K562 (cell line): ENCODE measurements around the gene NDC1. TPM values are rescaled to one million over a fixed set of nuclear protein-coding genes. Genes with fewer than 3 reads are reported as not detected.
A peak's percentile ranks its signal among the peaks of the same experiment; 100 is the strongest.
"Not testable (repeated sequence)": the region's sequence is repeated elsewhere in the genome, so short reads cannot be mapped to it uniquely, and the experiment has no call there.

Experiments
- ATAC-seq: fragments of 200-7000 bp; cut with Tn5 transposase; 3 replicates; pipeline ENCODE4 v1.9.1; 2020; ENCODE audit warnings: moderate library complexity
- BruUV-seq: library from RNA; stranded (reverse); fragments of 400-500 nt; replicated peaks from 2 replicates; lab custom pipeline; 2021; lab: Mats Ljungman, UMichigan
- CTCF ChIA-PET: fragments of 300-600 bp; formaldehyde crosslinking; extraction: SDS; loops from one replicate; lab custom pipeline; 2021; ENCODE audit warnings: low intra/inter-chr PET ratio; lab: Yijun Ruan, JAX
- POLR2A ChIA-PET: fragments of 300-600, 350-650 bp; sonication (Branson Sonifier 250); formaldehyde crosslinking; extraction: SDS; loops from one replicate; lab custom pipeline; 2021; ENCODE audit warnings: antibody characterized with exemption, inconsistent platforms; lab: Yijun Ruan, JAX
- DNase-seq, 4 experiments: peaks; one replicate each; pipeline versions ENCODE4 v3.0.0 to v3.0.0-alpha.2; 2011 to 2018; ENCODE audit warnings: low spot score in 3 of 4, mixed read lengths in 3 of 4; ENCODE audit errors: extremely low read depth in 1 of 4
- FAIRE-seq: peaks from 2 replicates; lab custom pipeline; 2011; peaks lifted over from hg19 to GRCh38; lab: Jason Lieb, UNC
- H2AFZ ChIP-seq: 2 replicates; pipeline ENCODE4 v1.6.0; 2011; ENCODE audit warnings: low read depth, low read length, control low read depth, inconsistent platforms
- H3K27ac ChIP-seq: fragments of 200-600 bp; 3 replicates; pipeline ENCODE4 v1.8.0; 2011; ENCODE audit warnings: low read depth, mild to moderate bottlenecking, control low read depth, inconsistent platforms, low read length, moderate library complexity, mixed read lengths; ENCODE audit errors: extremely low read depth
- H3K27me3 ChIP-seq, 2 experiments: fragments of 300-600 bp in 1 of 2; 2 replicates in 1 of 2; 3 replicates in 1 of 2; pipeline versions ENCODE4 v1.6.0 to v1.8.0; 2011; ENCODE audit warnings: inconsistent platforms in 2 of 2, low read length in 2 of 2, mild to moderate bottlenecking in 1 of 2, mixed read lengths in 1 of 2, moderate library complexity in 1 of 2; ENCODE audit not compliant: control insufficient read depth in 2 of 2, insufficient read depth in 2 of 2
- H3K36me3 ChIP-seq: fragments of 300-600 bp; 3 replicates; pipeline ENCODE4 v1.8.0; 2011; ENCODE audit warnings: mild to moderate bottlenecking, low read length, inconsistent platforms; ENCODE audit not compliant: control insufficient read depth, insufficient read depth
- H3K4me1 ChIP-seq, 2 experiments: fragments of 200-600 bp in 1 of 2; replicated peaks in 1 of 2; 2 replicates in 1 of 2; 3 replicates in 1 of 2; pipeline versions ENCODE4 v1.5.1 to v1.8.0; 2011; ENCODE audit warnings: inconsistent platforms in 2 of 2, low read length in 2 of 2, mild to moderate bottlenecking in 1 of 2, mixed read lengths in 1 of 2, moderate library complexity in 1 of 2; ENCODE audit not compliant: control insufficient read depth in 2 of 2, insufficient read depth in 2 of 2
- H3K4me2 ChIP-seq: 2 replicates; pipeline ENCODE4 v1.6.1; 2011; ENCODE audit warnings: low read length, control low read depth, inconsistent platforms, mixed read lengths; ENCODE audit not compliant: insufficient read depth
- H3K4me3 ChIP-seq: fragments of 200-600 bp; sonication (generic), shearing (Covaris generic); 2 replicates; pipeline ENCODE4 v1.5.1; 2016; ENCODE audit warnings: control low read depth, inconsistent platforms
- H3K79me2 ChIP-seq: fragments of 200-600 bp; 3 replicates; pipeline ENCODE4 v1.8.0; 2011; ENCODE audit warnings: low read length, inconsistent platforms; ENCODE audit not compliant: control insufficient read depth, insufficient read depth
- H3K9ac ChIP-seq, 2 experiments: 2 replicates each; pipeline versions ENCODE4 v1.6.0 to v1.6.1; 2011; ENCODE audit warnings: low read depth in 2 of 2, low read length in 2 of 2, control low read depth in 1 of 2, inconsistent platforms in 1 of 2, mild to moderate bottlenecking in 1 of 2, mixed read lengths in 1 of 2; ENCODE audit not compliant: insufficient read depth in 1 of 2
- H3K9me1 ChIP-seq: one replicate; pipeline ENCODE4 v1.6.0; 2011; ENCODE audit warnings: inconsistent platforms, mild to moderate bottlenecking, low read length, moderate library complexity; ENCODE audit not compliant: control insufficient read depth, insufficient read depth
- H3K9me3 ChIP-seq: replicated peaks from 2 replicates; pipeline ENCODE4 v1.5.1; 2011; ENCODE audit warnings: low read depth, low read length, inconsistent platforms; ENCODE audit not compliant: control insufficient read depth, insufficient read depth
- H4K20me1 ChIP-seq: replicated peaks from 2 replicates; pipeline ENCODE4 v1.6.1; 2011; ENCODE audit warnings: low read length, inconsistent platforms, mixed read lengths; ENCODE audit not compliant: control insufficient read depth, insufficient read depth
- CBFA2T2 ChIP-seq: fragments of 450-650 bp; conservative IDR thresholded peaks from 2 replicates; pipeline ENCODE4 v1.6.1; 2017; ENCODE audit warnings: mild to moderate bottlenecking
- CBFA2T3 ChIP-seq: fragments of 450-650 bp; IDR thresholded peaks from 2 replicates; pipeline ENCODE4 v1.6.1; 2017
- CBX3 ChIP-seq, 2 experiments: IDR thresholded peaks; 1 replicate in 1 of 2; 2 replicates in 1 of 2; pipeline ENCODE4 v1.6.1; 2012; ENCODE audit warnings: inconsistent platforms in 2 of 2, low read length in 2 of 2, borderline replicate concordance in 1 of 2, control low read depth in 1 of 2
- KDM1A ChIP-seq, 2 experiments: fragments of 450-650 bp; IDR thresholded peaks; 2 replicates each; pipeline ENCODE4 v1.6.1; 2016; ENCODE audit warnings: mild to moderate bottlenecking in 2 of 2
- PYGO2 ChIP-seq: fragments of 450-650 bp; IDR thresholded peaks from 2 replicates; pipeline ENCODE4 v1.6.1; 2016; ENCODE audit warnings: mild to moderate bottlenecking, missing genetic modification characterization, moderate library complexity, missing compliant biosample characterization
- TCF7L2 ChIP-seq: fragments of 150-350 bp; IDR thresholded peaks from 2 replicates; pipeline ENCODE4 v1.6.1; 2016; ENCODE audit warnings: low read depth, mild to moderate bottlenecking, low read length, moderate library complexity
- ZNF316 ChIP-seq: fragments of 450-650 bp; IDR thresholded peaks from 2 replicates; pipeline ENCODE4 v1.6.1; 2016
- WGBS: fragments of 100-300 bp; shearing (Covaris generic); methylation state at CpG from one replicate; pipeline ENCODE4 v1.1.6; 2016; ENCODE audit warnings: low coverage, mixed read lengths; ENCODE audit not compliant: insufficient coverage; ENCODE audit errors: missing lambda C conversion rate; 5-methylcytosine and 5-hydroxymethylcytosine counted together
- in situ Hi-C: fragments of 300-500 bp; cut with MboI; formaldehyde crosslinking; loops from 4 replicates; pipeline ENCODE4 v1.15.0; 2018; ENCODE audit warnings: inconsistent platforms, mixed read lengths
- intact Hi-C: fragments of 100-400 bp; cut with micrococcal nuclease; formaldehyde crosslinking; loops from 2 replicates; pipeline ENCODE4 v1.14.2; 2022
- polyA plus RNA-seq, 8 experiments: library from polyadenylated mRNA; depleted of rRNA in 4 of 8; stranded (reverse) in 5 of 8; unstranded in 3 of 8; fragments of >200 nt; fragmentation: Nextera tagmentation in 2 of 8; fragmentation: Illumina TruSeq in 1 of 8; extraction: Ambion mirVana in 2 of 8; extraction: Trizol in 1 of 8; gene quantifications; 2 replicates each; pipeline versions ENCODE4 v1.2.1 to v1.2.3, GENCODE V29; 2011 to 2014; ENCODE audit warnings: inconsistent platforms in 1 of 8, missing spikeins in 1 of 8
- total RNA-seq, 7 experiments: library from RNA; depleted of rRNA in 6 of 7; stranded (reverse); fragments of >200 nt in 6 of 7; fragmentation: Illumina TruSeq in 2 of 7; extraction: Trizol in 2 of 7; gene quantifications; 2 replicates each; pipeline versions ENCODE4 v1.2.1 to v1.2.3, GENCODE V29; 2011 to 2021; ENCODE audit warnings: low replicate concordance in 1 of 7

The NDC1 gene
- total and polyA plus RNA-seq, 9 of the 15 experiments (the other 6 are each of a cell fraction or from before 2014, with no cell fraction given) = 26.9 to 102 (median 64.5) TPM

DNA sequence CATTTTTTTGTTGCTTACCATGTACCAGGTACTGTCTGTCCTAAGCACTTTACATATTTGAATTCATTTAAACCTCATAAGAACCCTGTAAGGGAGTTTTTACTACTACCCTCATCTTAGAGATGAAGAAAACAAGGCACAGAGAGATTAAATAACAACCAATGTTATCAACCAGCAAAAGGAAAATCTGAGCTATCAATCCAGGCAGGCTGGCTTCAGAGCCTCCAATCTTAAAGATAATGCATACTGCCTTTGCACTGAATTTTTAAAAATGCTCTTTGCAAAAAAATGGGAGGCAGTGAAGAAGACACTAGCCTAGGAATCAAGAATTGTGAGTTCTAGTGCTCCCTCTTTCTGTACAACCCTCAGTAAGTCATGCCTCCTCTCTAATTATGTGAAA lies 18.7 kb downstream of the NDC1 start (continued):
- TF ChIP-seq KDM1A (IDR thresholded peaks at IDR 0.05) (peak; percentile 72 to 74; a peak in 3 of 4 replicates), CBFA2T2 (0 out of 2 replicates have a peak, but pooled peaks have one; percentile 30), PYGO2 (tag) (no peak), TCF7L2 (no peak), CBX3 (IDR thresholded peaks at IDR 0.05; ENCODE audit: borderline replicate concordance in 1 of 2, low read length in 2 of 2) (no peak), CBFA2T3 (peak; percentile 64)

- H3K4me2 ChIP-seq, POLR2A ChIA-PET, intact Hi-C loops, in situ Hi-C loops, DNase-seq, BruUV-seq, H3K4me1 ChIP-seq, H2AFZ ChIP-seq, H4K20me1 ChIP-seq, H3K9ac ChIP-seq, H3K9me1 ChIP-seq, CTCF ChIA-PET, FAIRE-seq, H3K27me3 ChIP-seq, ATAC-seq, H3K4me3 ChIP-seq, H3K27ac ChIP-seq, H3K9me3 ChIP-seq: not testable (repeated sequence)
- 0 out of 2 replicates have a peak, but pooled peaks have one; percentile 29 for TF ChIP-seq ZNF316
- H3K36me3 ChIP-seq = peaks cover 74% of the 10 kb centered on the region
- peaks cover 35% of the 10 kb centered on the region for H3K79me2 ChIP-seq
- WGBS = 92% methylated on average over 1 of the region's 1 CpG
These were observed 21.5 kb downstream of the NDC1 start for GRCh38 chr1:53816584-53816983.
